VCaP (cell line): ENCODE data around the gene PTPRN2.

Experiments
- H3K27ac ChIP-seq: fragments of 450-650 bp; 2 replicates; pipeline ENCODE4 v1.5.1; 2017
- TF ChIP-seq, protein P1 (sequence below): fragments of 450-650 bp; conservative IDR thresholded peaks from 2 replicates; pipeline ENCODE4 v1.5.1; 2017; ENCODE audit warnings: mild to moderate bottlenecking, moderate library complexity

The PTPRN2 gene

GRCh38 chr7:158369290-158369689, 218.3 kb downstream of the PTPRN2 start:
- no peak overlapping the region for H3K27ac ChIP-seq
- TF ChIP-seq, protein P1, sequence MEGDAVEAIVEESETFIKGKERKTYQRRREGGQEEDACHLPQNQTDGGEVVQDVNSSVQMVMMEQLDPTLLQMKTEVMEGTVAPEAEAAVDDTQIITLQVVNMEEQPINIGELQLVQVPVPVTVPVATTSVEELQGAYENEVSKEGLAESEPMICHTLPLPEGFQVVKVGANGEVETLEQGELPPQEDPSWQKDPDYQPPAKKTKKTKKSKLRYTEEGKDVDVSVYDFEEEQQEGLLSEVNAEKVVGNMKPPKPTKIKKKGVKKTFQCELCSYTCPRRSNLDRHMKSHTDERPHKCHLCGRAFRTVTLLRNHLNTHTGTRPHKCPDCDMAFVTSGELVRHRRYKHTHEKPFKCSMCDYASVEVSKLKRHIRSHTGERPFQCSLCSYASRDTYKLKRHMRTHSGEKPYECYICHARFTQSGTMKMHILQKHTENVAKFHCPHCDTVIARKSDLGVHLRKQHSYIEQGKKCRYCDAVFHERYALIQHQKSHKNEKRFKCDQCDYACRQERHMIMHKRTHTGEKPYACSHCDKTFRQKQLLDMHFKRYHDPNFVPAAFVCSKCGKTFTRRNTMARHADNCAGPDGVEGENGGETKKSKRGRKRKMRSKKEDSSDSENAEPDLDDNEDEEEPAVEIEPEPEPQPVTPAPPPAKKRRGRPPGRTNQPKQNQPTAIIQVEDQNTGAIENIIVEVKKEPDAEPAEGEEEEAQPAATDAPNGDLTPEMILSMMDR = no peak

- TF ChIP-seq, protein P1 = no peak
- no peak overlapping the region for H3K27ac ChIP-seq
These were observed 219.2 kb downstream of the PTPRN2 start for GRCh38 chr7:158368449-158368848.

DNA sequence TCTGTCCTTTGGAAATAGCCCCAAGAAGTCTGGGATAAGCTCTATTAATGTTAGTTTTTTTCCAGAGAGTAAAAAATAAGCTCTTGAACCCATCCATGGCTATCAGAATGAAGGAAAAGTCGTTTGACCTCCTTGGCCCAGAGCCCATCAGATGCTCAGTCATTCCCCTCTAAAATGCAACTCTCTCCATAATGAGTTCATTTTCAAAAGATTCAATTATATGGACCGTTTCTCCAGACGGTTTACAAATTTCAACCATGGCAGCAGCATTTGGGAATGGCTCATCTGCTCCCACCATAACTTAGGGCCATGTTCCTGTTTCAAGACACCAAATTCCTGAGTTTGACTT, 220.0 kb downstream of the PTPRN2 start:
- TF ChIP-seq, protein P1 = no peak
- H3K27ac ChIP-seq = no peak overlapping the region

GRCh38 chr7:158366916-158367633, 220.5 kb downstream of the PTPRN2 start:
- TF ChIP-seq, protein P1 = no peak
- H3K27ac ChIP-seq = no peak overlapping the region

- TF ChIP-seq, protein P1 = no peak
- H3K27ac ChIP-seq = no peak overlapping the region
These were observed 221.3 kb downstream of the PTPRN2 start for GRCh38 chr7:158366346-158366745.

GRCh38 chr7:158365267-158365666, 222.4 kb downstream of the PTPRN2 start:
- TF ChIP-seq, protein P1 = no peak
- H3K27ac ChIP-seq = no peak overlapping the region

- TF ChIP-seq, protein P1 = no peak
- H3K27ac ChIP-seq = no peak overlapping the region
These were observed 223.2 kb downstream of the PTPRN2 start for GRCh38 chr7:158364451-158364850.
